GM21786 (cell line): ENCODE measurements around the gene RABGEF1.
"Not testable (repeated sequence)": the region's sequence is repeated elsewhere in the genome, so short reads cannot be mapped to it uniquely, and the experiment has no call there.

ENCODE experiments used
- ATAC-seq: cut with Tn5 transposase; IDR thresholded peaks from one replicate; pipeline ENCODE4 v1.9.1; 2021; ENCODE audit not compliant: unreplicated experiment

Gene RABGEF1

DNA sequence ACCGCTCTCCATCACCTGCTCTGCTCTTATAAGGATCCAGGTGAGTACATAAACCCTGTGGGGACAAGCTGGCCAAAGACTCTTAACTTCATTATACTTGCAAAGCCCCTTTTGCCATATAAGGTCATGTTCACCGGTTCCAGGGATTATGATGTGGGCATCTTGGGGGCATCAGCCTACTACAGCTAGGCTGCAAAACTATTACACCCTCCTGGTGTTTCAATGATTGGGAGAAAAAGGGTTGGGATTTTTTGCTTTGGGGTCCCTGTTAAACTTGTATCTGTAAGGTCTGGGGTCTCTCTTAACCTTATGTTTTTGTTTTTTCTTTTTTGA lies 107.0 kb downstream of the RABGEF1 start:
- ATAC-seq = not testable (repeated sequence)

DNA sequence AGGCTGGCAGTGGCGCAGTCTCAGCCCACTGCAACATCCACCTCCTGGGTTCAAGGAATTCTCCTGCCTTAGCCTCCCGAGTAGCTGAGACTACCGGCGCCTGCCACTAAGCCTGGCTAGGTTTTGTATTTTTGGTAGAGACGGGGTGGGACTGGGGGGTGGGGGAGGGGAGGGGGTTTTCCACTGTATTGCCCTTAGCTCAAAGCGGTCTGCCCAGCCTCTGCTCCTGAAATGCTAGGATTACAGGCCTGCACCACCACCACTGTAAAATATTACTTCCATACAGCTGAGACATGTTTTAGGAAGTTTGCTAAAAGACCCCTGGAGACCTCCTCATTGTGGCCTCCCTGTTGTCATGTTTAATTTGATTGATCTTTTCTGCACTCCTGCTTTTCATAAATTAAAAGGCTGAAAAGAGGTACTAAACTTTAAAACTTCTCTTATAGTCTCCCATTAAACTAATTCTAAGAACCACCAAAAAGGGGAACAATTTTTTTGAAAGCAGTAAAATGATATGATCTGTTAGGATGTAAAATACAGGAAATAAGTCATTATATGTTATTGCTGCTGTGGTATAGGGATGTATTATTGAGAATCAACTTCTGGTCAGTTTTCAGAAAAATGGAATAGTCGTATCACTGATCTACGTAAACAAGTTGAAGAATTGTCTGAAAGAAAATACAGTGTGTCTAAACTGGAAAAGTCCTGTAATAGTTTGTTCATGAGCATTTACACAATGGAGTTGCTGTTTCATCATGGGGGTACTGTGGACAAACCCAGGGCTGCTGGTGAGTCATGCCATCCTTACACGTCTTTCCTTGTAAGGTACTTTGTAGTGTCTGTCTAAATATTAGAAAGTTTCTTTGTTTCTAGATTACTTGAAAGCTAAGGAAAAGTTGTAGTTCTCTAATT lies 107.6 kb downstream of the RABGEF1 start:
- ATAC-seq = no peak

DNA sequence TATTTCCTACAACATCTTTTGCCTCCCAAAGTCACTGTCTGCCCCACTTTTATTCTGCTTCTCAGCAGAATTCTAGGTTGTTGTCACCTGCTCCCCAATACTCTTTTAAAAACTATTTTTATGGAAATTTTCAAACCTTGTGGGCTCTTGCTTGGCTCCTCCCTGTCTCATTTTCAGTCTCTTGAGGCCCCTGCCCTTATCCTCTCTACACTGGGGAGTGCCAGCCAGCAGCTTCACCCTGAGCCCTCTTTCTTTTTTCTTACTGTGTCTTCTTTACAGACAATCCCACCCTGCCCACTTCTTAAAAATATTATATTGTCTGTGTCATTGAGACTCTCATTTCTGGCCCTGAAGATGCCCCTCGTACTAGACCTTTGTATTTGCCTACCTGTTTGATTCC lies 118.8 kb downstream of the RABGEF1 start:
- no peak for ATAC-seq

DNA sequence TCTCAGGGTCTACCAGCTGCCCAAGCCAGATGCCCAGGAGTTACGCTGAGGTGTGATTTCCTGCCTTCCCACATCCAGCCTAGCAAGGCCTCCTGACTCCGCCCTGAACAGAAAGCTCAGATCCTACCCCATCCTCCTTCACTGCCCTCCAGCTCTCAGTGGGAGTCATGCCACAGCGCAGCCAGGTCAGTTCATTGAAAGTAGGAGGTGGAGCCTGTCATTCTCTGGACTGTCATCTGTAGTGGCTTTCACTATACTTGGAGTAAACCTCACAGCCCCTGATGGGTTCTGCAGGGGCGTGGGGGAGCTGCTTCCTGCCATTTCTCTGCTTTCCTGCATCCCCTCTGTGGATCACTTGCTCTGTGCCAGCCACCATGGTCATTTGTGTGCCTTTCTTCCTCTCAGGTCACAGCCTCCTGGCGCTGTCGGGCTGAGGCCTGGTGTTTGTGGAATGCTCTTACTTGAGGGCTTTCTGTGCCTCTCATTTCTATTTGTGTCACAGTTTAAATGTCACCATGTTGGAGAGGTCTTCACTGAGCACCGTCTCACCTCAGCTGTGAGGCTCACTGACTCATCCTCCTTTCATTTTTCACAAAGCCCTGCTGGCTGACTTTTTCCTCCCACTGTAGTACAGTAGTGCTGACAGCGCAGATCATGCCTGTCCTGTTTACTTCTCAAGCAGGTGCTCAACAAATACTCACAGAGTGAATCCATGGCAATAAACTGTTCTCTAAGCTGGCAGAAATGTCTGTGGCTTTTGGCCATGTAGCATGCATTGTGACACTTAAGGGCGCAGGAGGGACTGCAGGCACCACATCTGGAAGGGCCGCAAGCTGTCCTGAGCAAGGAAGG lies 119.5 kb downstream of the RABGEF1 start:
- ATAC-seq = no peak

DNA sequence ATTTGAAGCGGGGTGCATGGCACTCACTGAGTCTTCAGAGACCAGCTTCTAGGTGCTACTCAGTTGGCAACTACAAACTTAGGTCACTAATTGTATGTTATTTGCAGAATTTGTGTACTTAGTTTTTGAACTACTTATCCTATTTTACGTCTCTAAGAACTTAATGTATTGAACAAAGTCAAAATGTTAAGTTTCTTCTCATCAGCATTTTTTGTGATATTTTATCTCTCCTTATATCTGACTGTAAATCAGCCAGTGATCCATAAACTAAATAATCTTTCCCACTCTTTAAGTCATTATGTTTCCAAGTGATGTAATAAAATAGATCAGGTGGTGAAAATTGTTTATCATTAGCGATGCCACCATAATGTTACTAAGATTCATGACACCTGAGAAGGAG lies 120.2 kb downstream of the RABGEF1 start:
- no peak for ATAC-seq
